ENCODE results near the gene C2orf76. TPM values are rescaled to one million over a fixed set of nuclear protein-coding genes. Genes with fewer than 3 reads are reported as not detected.

C2orf76 gene
- polyA plus RNA-seq, 2 of the 4 experiments (the other 2 are of a cell fraction) = 16.6 to 34.3 TPM

DNA sequence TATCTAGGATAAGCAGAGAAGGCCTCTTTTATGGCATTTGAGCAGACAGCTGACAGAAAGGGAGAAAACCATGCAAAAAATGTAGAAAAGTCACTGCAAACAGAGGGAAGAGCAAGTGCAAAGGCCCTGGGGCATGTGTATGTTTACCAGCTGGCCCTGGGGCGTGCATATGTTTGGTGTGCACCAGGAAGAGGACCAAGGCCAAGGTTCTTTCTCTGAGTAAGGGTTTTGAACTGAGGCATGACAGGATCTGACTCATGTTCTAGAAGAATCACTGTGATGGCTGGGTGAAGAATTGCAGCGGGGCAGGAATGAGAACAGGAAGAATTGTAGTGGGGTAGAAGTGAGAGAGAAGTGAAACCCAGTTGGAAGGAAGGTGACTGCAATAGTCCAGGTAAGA is 73.4 kb downstream of the C2orf76 start:
- FAIRE-seq = no peak
- Histone ChIP-seq H3K4me1 (no peaks in the 10 kb centered on the region), H3K27ac (no peak overlapping the region), H3K4me2 (no peak overlapping the region), H3K9me3 (no peaks in the 10 kb centered on the region), H3K4me3 (no peak overlapping the region)
- WGBS (ENCODE audit: missing lambda C conversion rate) = 66% methylated on average over 2 of the region's 2 CpGs
- TF ChIP-seq FOXS1 (CRISPR knock-in tag; IDR thresholded peaks at IDR 0.05) = no peak
- no peak for DNase-seq (ENCODE audit: low read depth in 1 of 2, low spot score in 1 of 2)
- no peak for ATAC-seq
- CTCF ChIA-PET = interaction anchor here (5.5 kb wide), 1 partner anchor 281 kb away, joined by 61 read pairs; no protein-coding TSS in a partner anchor
- POLR2A ChIA-PET = no interaction called here

DNA sequence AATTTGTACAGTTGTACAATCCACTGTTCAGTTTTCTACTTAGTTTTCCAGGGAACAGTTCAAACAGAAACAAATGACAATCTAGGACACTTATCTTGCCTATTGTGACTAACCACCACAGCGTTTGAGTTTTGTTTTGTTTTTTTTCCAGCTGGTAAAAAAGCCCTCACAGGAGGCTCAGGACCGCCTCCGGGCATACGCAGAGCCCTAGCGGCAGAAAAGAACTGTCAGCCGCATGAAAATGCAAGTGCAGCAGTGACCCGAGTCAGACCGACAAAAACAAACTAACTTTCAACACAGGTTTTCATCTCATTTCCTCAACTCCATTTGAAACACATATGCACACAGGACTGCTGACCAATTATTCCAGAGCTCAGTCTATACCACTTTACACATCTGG is 74.4 kb downstream of the C2orf76 start:
- Histone ChIP-seq H3K4me2 (no peak overlapping the region), H3K9me3 (no peaks in the 10 kb centered on the region), H3K4me1 (no peaks in the 10 kb centered on the region), H3K4me3 (no peak overlapping the region), H3K27ac (no peak overlapping the region)
- POLR2A ChIA-PET = interaction anchor here (0.7 kb wide), 1 partner anchor 33 kb away, joined by 3 read pairs; no protein-coding TSS in a partner anchor
- TF ChIP-seq, protein P1, sequence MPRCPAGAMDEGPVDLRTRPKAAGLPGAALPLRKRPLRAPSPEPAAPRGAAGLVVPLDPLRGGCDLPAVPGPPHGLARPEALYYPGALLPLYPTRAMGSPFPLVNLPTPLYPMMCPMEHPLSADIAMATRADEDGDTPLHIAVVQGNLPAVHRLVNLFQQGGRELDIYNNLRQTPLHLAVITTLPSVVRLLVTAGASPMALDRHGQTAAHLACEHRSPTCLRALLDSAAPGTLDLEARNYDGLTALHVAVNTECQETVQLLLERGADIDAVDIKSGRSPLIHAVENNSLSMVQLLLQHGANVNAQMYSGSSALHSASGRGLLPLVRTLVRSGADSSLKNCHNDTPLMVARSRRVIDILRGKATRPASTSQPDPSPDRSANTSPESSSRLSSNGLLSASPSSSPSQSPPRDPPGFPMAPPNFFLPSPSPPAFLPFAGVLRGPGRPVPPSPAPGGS (IDR thresholded peaks at IDR 0.05) = no peak
- no peak for TF ChIP-seq CBX8 (IDR thresholded peaks at IDR 0.05)
- TF ChIP-seq, protein P2, sequence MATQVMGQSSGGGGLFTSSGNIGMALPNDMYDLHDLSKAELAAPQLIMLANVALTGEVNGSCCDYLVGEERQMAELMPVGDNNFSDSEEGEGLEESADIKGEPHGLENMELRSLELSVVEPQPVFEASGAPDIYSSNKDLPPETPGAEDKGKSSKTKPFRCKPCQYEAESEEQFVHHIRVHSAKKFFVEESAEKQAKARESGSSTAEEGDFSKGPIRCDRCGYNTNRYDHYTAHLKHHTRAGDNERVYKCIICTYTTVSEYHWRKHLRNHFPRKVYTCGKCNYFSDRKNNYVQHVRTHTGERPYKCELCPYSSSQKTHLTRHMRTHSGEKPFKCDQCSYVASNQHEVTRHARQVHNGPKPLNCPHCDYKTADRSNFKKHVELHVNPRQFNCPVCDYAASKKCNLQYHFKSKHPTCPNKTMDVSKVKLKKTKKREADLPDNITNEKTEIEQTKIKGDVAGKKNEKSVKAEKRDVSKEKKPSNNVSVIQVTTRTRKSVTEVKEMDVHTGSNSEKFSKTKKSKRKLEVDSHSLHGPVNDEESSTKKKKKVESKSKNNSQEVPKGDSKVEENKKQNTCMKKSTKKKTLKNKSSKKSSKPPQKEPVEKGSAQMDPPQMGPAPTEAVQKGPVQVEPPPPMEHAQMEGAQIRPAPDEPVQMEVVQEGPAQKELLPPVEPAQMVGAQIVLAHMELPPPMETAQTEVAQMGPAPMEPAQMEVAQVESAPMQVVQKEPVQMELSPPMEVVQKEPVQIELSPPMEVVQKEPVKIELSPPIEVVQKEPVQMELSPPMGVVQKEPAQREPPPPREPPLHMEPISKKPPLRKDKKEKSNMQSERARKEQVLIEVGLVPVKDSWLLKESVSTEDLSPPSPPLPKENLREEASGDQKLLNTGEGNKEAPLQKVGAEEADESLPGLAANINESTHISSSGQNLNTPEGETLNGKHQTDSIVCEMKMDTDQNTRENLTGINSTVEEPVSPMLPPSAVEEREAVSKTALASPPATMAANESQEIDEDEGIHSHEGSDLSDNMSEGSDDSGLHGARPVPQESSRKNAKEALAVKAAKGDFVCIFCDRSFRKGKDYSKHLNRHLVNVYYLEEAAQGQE (IDR thresholded peaks at IDR 0.05) = no peak
- no peak for TF ChIP-seq RFX5 (IDR thresholded peaks at IDR 0.05)
- no peak for TF ChIP-seq HOXB5 (CRISPR knock-in tag; IDR thresholded peaks at IDR 0.05)
- no peak for TF ChIP-seq KDM5A (IDR thresholded peaks at IDR 0.05)
- no peak for TF ChIP-seq FOSL2 (IDR thresholded peaks at IDR 0.05)
- TF ChIP-seq FOSL2 (CRISPR knock-in tag; IDR thresholded peaks at IDR 0.05) = no peak
- CTCF ChIA-PET = interaction anchor here (0.9 to 8.8 kb wide), 17 partner anchors 9 to 409 kb away, joined by 3 to 100 read pairs (median 13); no protein-coding TSS in a partner anchor
- ATAC-seq (no peak), FAIRE-seq (no peak), DNase-seq (ENCODE audit: low read depth in 1 of 2, low spot score in 1 of 2) (no peak)
- WGBS (ENCODE audit: missing lambda C conversion rate) = 75% methylated on average over 8 of the region's 8 CpGs

DNA sequence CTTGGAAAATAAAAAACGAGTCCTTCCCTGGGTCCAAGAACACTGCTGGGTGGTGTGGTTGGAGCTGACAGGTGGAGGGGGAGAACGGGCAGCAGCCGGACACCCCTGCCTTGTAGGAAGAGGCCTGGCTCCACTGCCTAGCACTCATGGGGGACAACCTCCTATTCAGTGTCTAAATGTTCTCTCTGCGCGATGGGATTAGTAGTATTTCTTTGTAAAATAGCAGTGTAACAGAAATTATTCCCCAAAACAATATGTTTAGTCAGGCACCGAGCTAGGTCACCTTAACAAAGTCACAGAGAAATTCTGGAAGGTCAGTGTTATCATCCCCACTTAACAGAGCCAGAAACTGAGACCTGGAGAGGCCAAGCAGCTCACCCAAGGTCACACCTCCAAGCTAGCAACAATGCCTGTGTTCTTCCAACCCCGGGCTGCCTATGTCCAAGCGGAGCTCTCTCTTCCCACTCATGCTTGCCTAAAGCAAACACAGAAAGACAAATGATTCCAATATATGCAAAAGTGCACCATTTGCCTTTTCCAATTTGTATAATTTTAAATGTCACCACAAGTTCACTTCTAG is 75.0 kb downstream of the C2orf76 start:
- TF ChIP-seq GATA3 (IDR thresholded peaks at IDR 0.05; ENCODE audit: borderline replicate concordance) (no peak), RCOR1 (IDR thresholded peaks at IDR 0.05; ENCODE audit: low read depth, low read length) (no peak), KDM5A (IDR thresholded peaks at IDR 0.05) (no peak), JUN (IDR thresholded peaks at IDR 0.05) (no peak), EHF (CRISPR knock-in tag; IDR thresholded peaks at IDR 0.05) (no peak), POLR2A (IDR thresholded peaks at IDR 0.05; ENCODE audit: low read length) (no peak), HOXA7 (CRISPR knock-in tag; IDR thresholded peaks at IDR 0.05) (no peak), FOSL2 (IDR thresholded peaks at IDR 0.05) (no peak), FOSL2 (CRISPR knock-in tag; IDR thresholded peaks at IDR 0.05) (no peak), MAFK (IDR thresholded peaks at IDR 0.05; ENCODE audit: partially characterized antibody) (no peak), SREBF2 (IDR thresholded peaks at IDR 0.05) (no peak), CBX8 (IDR thresholded peaks at IDR 0.05) (no peak), FOXS1 (CRISPR knock-in tag; IDR thresholded peaks at IDR 0.05) (no peak), BHLHE40 (IDR thresholded peaks at IDR 0.05; ENCODE audit: low read depth, low read length) (no peak), PHF8 (IDR thresholded peaks at IDR 0.05; ENCODE audit: borderline replicate concordance, low read depth) (no peak)
- TF ChIP-seq, protein P2 (IDR thresholded peaks at IDR 0.05) = no peak
- TF ChIP-seq, protein P3, sequence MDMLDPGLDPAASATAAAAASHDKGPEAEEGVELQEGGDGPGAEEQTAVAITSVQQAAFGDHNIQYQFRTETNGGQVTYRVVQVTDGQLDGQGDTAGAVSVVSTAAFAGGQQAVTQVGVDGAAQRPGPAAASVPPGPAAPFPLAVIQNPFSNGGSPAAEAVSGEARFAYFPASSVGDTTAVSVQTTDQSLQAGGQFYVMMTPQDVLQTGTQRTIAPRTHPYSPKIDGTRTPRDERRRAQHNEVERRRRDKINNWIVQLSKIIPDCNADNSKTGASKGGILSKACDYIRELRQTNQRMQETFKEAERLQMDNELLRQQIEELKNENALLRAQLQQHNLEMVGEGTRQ (IDR thresholded peaks at IDR 0.05) = no peak

More for the DNA sequence above, 75.0 kb downstream of the C2orf76 start:
- WGBS (ENCODE audit: missing lambda C conversion rate) = 80% methylated on average over 8 of the region's 8 CpGs
- DNase-seq (ENCODE audit: low read depth in 1 of 2, low spot score in 1 of 2) = no peak
- no peaks in the 10 kb centered on the region for H3K4me1 ChIP-seq
- H3K9me3 ChIP-seq = no peaks in the 10 kb centered on the region
- no peak for FAIRE-seq
- ATAC-seq = no peak
- no peak overlapping the region for H3K4me3 ChIP-seq
- ChIA-PET POLR2A (interaction anchor here (0.7 kb wide), 1 partner anchor 34 kb away, joined by 3 read pairs; no protein-coding TSS in a partner anchor), CTCF (interaction anchor here (0.6 to 8.8 kb wide), 52 partner anchors 9 to 1577 kb away, joined by 3 to 100 read pairs (median 6); no protein-coding TSS in a partner anchor)
- H3K27ac ChIP-seq = no peak overlapping the region
- no peak overlapping the region for H3K4me2 ChIP-seq

Measured in A549 (cell line).